PC-3 (cell line): ENCODE data around the gene PPP1CC. TPM values are rescaled to one million over a fixed set of nuclear protein-coding genes. Genes with fewer than 3 reads are reported as not detected.

Source experiments
- ATAC-seq: fragments of 200-7000 bp; cut with Tn5 transposase; 2 replicates; pipeline ENCODE4 v1.9.1; 2020; ENCODE audit warnings: mild to moderate bottlenecking, moderate library complexity
- BruUV-seq: library from RNA; stranded (reverse); fragments of 400-500 nt; replicated peaks from 2 replicates; lab custom pipeline; 2021; lab: Mats Ljungman, UMichigan
- CTCF ChIA-PET: fragments of 300-600 bp; sonication (Branson Sonifier 250); formaldehyde crosslinking; loops from one replicate; lab custom pipeline; 2022; ENCODE audit warnings: antibody characterized with exemption; lab: Charles Lee
- POLR2A ChIA-PET: fragments of 300-600 bp; sonication (Branson Sonifier 250); formaldehyde crosslinking; loops from one replicate; lab custom pipeline; 2022; ENCODE audit warnings: antibody characterized with exemption; ENCODE audit not compliant: unreplicated experiment; lab: Charles Lee
- DNase-seq: peaks from one replicate; pipeline ENCODE4 v3.0.0-alpha.2; 2015
- H2AFZ ChIP-seq: fragments of 300-600 bp; sonication (generic); 2 replicates; pipeline ENCODE4 v1.6.0; 2016; ENCODE audit warnings: antibody characterized with exemption, low read length
- H3F3A ChIP-seq: fragments of 300-600 bp; sonication (generic); one replicate; pipeline ENCODE4 v1.6.0; 2017; ENCODE audit warnings: antibody characterized with exemption, low read length, control low read depth, mild to moderate bottlenecking; ENCODE audit not compliant: unreplicated experiment
- H3K27ac ChIP-seq: fragments of 300-600 bp; sonication (generic); 2 replicates; pipeline ENCODE4 v1.5.1; 2016; ENCODE audit warnings: mild to moderate bottlenecking, low read length
- H3K27me3 ChIP-seq: fragments of 300-600 bp; sonication (generic); 2 replicates; pipeline ENCODE4 v1.6.1; 2016; ENCODE audit warnings: low read length, mixed read lengths
- H3K36me3 ChIP-seq: fragments of 300-600 bp; sonication (generic); 2 replicates; pipeline ENCODE4 v1.6.1; 2016; ENCODE audit warnings: low read depth, mixed run types, low read length, mixed read lengths
- H3K4me1 ChIP-seq: fragments of 300-600 bp; sonication (generic); 2 replicates; pipeline ENCODE4 v1.5.1; 2016; ENCODE audit warnings: low read length; ENCODE audit not compliant: insufficient read depth
- H3K4me2 ChIP-seq: fragments of 300-600 bp; sonication (generic); 2 replicates; pipeline ENCODE4 v1.6.0; 2016; ENCODE audit warnings: low read length
- H3K4me3 ChIP-seq: fragments of 300-600 bp; sonication (generic); 2 replicates; pipeline ENCODE4 v1.5.1; 2016; ENCODE audit warnings: mild to moderate bottlenecking, low read length, mixed read lengths
- H3K79me2 ChIP-seq: fragments of 300-600 bp; sonication (generic); 2 replicates; pipeline ENCODE4 v1.6.1; 2017; ENCODE audit warnings: low read length, mixed read lengths
- H3K9ac ChIP-seq: fragments of 300-600 bp; sonication (generic); 2 replicates; pipeline ENCODE4 v1.6.0; 2016; ENCODE audit warnings: mild to moderate bottlenecking, low read length
- H3K9me2 ChIP-seq: fragments of 300-600 bp; sonication (generic); replicated peaks from 2 replicates; pipeline ENCODE4 v1.6.1; 2016; ENCODE audit warnings: mixed run types, low read length, mixed read lengths
- H3K9me3 ChIP-seq: fragments of 300-600 bp; sonication (generic); 2 replicates; pipeline ENCODE4 v1.6.1; 2016; ENCODE audit warnings: low read length, mixed read lengths
- H4K20me1 ChIP-seq: fragments of 300-600 bp; sonication (generic); 2 replicates; pipeline ENCODE4 v1.6.1; 2016; ENCODE audit warnings: low read length, mixed read lengths
- EZH2 ChIP-seq: fragments of 300-600 bp; sonication (generic); IDR thresholded peaks from one replicate; pipeline ENCODE4 v1.6.1; 2017; ENCODE audit warnings: antibody characterized with exemption, mild to moderate bottlenecking, low read length; ENCODE audit not compliant: unreplicated experiment
- EZH2phosphoT487 ChIP-seq: fragments of 300-600 bp; sonication (generic); IDR thresholded peaks from 2 replicates; pipeline ENCODE4 v1.6.1; 2018; ENCODE audit warnings: mild to moderate bottlenecking, antibody characterized with exemption, low read length, borderline replicate concordance
- intact Hi-C: fragments of 100-400 bp; cut with micrococcal nuclease; formaldehyde crosslinking; loops from 2 replicates; pipeline ENCODE4 v1.9.0; 2023
- total RNA-seq: library from RNA; depleted of rRNA; stranded (reverse); fragments of >200 nt; gene quantifications from 2 replicates; pipeline ENCODE4 v1.2.3, GENCODE V29; 2014
- TF ChIP-seq, protein P1 (sequence below): fragments of 300-600 bp; sonication (generic); conservative IDR thresholded peaks from 2 replicates; pipeline ENCODE4 v1.5.1; 2017; ENCODE audit warnings: antibody characterized with exemption, low read depth, mild to moderate bottlenecking, low read length

PPP1CC gene
- total RNA-seq, 1 experiment from 2014 or later, result 204 TPM

DNA sequence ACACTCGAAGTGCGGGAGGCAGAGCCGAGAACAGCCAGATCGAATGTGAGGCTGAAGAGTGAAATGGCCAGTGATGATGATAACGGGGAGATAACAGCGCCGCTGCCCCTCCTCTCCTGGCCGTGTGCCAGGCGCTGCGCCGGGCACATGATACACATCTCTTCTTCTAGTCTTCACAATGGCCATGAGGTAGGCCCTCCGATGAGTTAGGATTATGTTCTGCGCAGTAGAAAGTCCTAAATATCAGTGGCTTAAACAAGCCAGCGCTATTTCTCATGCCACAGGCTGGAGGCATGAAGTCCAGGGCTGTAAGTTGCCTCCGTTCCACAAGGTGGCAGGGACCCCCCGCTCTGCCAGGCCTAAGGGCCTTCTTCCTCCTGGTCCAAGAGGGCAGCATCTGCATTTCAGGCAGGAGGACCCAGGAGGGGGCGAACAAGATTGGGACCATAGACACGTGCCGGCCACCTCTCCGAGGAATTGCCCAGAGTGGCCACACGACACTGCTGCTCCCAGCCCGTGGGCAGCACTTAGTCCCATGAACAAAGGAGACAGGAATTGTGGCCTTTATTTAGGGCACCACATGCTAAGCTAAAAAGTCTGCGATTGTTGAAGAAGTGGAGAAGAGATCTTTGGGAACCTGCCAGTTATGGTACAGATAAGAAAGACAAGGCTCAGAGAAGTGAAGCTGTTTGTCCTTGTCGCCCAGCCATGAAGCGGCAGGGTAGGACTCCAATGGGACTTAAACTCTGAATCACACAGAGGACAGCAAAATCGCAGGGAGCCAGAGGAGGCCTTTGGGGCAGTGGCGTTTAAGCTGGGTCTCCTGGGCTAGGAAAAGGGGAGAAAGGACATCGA, 42.9 kb downstream of the PPP1CC start:
- ATAC-seq (no peak), DNase-seq (no peak)
- Histone ChIP-seq H4K20me1 (no peaks in the 10 kb centered on the region), H2AFZ (no peak overlapping the region), H3F3A (no peaks in the 10 kb centered on the region), H3K4me2 (no peak overlapping the region), H3K9me2 (no peaks in the 10 kb centered on the region), H3K9me3 (no peaks in the 10 kb centered on the region), H3K27me3 (no peaks in the 10 kb centered on the region), H3K4me3 (no peak overlapping the region), H3K9ac (no peak overlapping the region), H3K79me2 (no peaks in the 10 kb centered on the region), H3K27ac (no peak overlapping the region), H3K4me1 (0 out of 2 replicates have a peak, but pooled peaks cover 6% of the 10 kb centered on the region), H3K36me3 (no peaks in the 10 kb centered on the region)
- intact Hi-C loops, result loop anchor here (2.0 to 10.0 kb wide), 4 partner anchors 42 to 235 kb away; partner anchors contain the start of genes FAM216A, GPN3, PPP1CC and TCTN1
- BruUV-seq, result no TSS peak
- TF ChIP-seq, protein P1, sequence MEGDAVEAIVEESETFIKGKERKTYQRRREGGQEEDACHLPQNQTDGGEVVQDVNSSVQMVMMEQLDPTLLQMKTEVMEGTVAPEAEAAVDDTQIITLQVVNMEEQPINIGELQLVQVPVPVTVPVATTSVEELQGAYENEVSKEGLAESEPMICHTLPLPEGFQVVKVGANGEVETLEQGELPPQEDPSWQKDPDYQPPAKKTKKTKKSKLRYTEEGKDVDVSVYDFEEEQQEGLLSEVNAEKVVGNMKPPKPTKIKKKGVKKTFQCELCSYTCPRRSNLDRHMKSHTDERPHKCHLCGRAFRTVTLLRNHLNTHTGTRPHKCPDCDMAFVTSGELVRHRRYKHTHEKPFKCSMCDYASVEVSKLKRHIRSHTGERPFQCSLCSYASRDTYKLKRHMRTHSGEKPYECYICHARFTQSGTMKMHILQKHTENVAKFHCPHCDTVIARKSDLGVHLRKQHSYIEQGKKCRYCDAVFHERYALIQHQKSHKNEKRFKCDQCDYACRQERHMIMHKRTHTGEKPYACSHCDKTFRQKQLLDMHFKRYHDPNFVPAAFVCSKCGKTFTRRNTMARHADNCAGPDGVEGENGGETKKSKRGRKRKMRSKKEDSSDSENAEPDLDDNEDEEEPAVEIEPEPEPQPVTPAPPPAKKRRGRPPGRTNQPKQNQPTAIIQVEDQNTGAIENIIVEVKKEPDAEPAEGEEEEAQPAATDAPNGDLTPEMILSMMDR, result no peak
- TF ChIP-seq EZH2, result no peak
- TF ChIP-seq EZH2phosphoT487, result no peak
- CTCF ChIA-PET, result no interaction called here
- POLR2A ChIA-PET, result no interaction called here

DNA sequence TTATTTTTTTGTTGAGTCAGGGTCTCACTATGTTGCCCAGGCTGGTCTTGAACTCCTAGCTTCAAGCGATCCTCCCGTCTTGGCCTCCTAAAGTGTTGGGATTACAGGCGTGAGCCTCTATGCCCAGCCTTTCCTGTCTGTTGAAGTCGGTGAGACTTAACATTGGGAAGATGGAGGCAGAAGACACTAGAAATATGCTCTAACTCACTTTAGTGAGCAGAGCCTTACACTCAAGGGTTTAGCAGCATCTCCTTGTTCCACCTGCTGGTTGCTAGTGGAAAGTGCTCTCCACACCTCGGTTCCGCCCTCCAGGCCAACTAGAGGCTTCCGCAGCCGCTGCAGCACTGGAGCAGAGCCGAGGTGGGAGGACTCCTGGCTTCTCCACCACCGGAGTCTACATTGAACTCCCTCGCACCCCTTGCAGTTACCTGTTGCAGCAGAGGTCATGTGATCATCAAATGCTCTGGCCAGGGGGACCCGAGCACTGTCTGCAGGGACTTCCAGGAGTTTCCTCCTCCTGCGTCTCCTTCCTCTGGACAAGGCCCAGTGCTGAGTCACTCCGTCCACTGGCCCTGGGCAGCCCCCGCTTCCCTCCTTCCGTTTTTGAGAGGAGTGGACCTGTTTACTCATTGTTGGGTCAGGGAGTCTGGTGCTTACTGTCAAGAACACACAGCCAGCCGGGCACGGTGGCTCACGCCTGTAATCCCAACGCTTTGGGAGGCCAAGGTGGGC, 44.4 kb downstream of the PPP1CC start:
- H3K9me3 ChIP-seq, result no peaks in the 10 kb centered on the region
- intact Hi-C loops, result loop anchor here (1.0 to 10.0 kb wide), 5 partner anchors 44 to 234 kb away; partner anchors contain the start of genes FAM216A, GPN3, PPP1CC and TCTN1
- ATAC-seq, result peak; percentile 94
- H3K4me1 ChIP-seq, result 0 out of 2 replicates have a peak, but pooled peaks cover 6% of the 10 kb centered on the region
- peak; percentile 97 for DNase-seq
- H3K27me3 ChIP-seq, result no peaks in the 10 kb centered on the region
- H4K20me1 ChIP-seq, result no peaks in the 10 kb centered on the region
- CTCF ChIA-PET, result no interaction called here
- peak overlapping the region; percentile 12; the same call in 1 of the 2 replicates for H3K4me3 ChIP-seq
- H3K79me2 ChIP-seq, result no peaks in the 10 kb centered on the region
- TF ChIP-seq EZH2 (no peak), EZH2phosphoT487 (no peak)
- TF ChIP-seq, protein P1, result peak; percentile 80
- H3K27ac ChIP-seq, result peak overlapping the region; percentile 65
- POLR2A ChIA-PET, result no interaction called here
- H2AFZ ChIP-seq, result peak overlapping the region; percentile 67
- BruUV-seq, result no TSS peak
- peak overlapping the region; percentile 52 for H3K4me2 ChIP-seq
- peak overlapping the region; percentile 21; the same call in 1 of the 2 replicates for H3K9ac ChIP-seq
- H3K9me2 ChIP-seq, result no peaks in the 10 kb centered on the region
- H3K36me3 ChIP-seq, result no peaks in the 10 kb centered on the region
- no peaks in the 10 kb centered on the region for H3F3A ChIP-seq
